ENCODE data around the gene IQSEC2. TPM values are rescaled to one million over a fixed set of nuclear protein-coding genes. Genes with fewer than 3 reads are reported as not detected.
A peak's percentile ranks its signal among the peaks of the same experiment; 100 is the strongest.

IQSEC2 gene
- total RNA-seq, 1 donor from 2014 or later, result 4.5 TPM

DNA sequence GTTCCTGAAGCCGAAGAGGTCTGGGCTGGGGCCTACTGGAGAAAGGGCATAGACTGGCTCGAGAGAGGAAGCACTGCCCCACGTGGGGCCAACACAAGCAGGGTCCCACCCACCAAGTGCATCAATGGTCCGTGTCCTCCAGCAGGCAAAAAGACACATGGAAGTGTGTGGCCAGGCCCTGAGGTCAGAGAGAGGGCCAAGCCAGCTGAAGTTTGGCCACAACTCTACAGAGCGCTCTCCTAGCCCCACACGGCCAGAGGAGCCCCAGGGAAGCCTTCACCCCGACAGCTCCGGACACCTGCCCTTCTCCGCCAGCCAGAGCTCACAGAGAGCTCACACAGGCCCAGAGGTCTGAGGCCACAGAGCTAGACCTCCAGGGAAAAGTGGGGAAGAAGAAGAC, 47.8 kb downstream of the IQSEC2 start:
- DNase-seq (ENCODE audit: low read depth), result no peak
- TF ChIP-seq, protein P1, sequence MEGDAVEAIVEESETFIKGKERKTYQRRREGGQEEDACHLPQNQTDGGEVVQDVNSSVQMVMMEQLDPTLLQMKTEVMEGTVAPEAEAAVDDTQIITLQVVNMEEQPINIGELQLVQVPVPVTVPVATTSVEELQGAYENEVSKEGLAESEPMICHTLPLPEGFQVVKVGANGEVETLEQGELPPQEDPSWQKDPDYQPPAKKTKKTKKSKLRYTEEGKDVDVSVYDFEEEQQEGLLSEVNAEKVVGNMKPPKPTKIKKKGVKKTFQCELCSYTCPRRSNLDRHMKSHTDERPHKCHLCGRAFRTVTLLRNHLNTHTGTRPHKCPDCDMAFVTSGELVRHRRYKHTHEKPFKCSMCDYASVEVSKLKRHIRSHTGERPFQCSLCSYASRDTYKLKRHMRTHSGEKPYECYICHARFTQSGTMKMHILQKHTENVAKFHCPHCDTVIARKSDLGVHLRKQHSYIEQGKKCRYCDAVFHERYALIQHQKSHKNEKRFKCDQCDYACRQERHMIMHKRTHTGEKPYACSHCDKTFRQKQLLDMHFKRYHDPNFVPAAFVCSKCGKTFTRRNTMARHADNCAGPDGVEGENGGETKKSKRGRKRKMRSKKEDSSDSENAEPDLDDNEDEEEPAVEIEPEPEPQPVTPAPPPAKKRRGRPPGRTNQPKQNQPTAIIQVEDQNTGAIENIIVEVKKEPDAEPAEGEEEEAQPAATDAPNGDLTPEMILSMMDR (conservative IDR thresholded peaks at IDR 0.05; ENCODE audit: low read depth, low read length), result no peak
- no peak overlapping the region for H3K4me3 ChIP-seq (ENCODE audit: low read depth, low read length)

DNA sequence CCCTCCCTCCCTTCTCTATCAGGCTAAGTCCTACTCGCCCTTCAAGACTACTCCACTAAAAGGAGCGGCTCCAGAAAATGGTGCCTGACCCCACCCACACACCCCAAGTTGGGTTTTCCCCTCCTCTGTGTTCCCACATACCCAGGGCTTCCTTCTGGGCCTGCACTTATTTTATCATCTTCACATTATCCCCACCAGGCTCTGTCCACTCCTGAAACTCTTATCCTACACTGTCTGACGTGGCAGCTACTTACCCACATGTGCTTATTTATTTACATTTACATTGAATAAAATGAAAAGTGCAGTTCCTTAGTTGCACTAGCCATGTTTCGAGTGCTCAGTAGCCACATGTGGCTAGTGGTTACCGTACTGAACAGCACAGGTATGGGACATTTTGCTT, 51.3 kb downstream of the IQSEC2 start:
- DNase-seq (ENCODE audit: low read depth), result no peak
- TF ChIP-seq, protein P1 (conservative IDR thresholded peaks at IDR 0.05; ENCODE audit: low read depth, low read length), result no peak
- no peak overlapping the region for H3K4me3 ChIP-seq (ENCODE audit: low read depth, low read length)

DNA sequence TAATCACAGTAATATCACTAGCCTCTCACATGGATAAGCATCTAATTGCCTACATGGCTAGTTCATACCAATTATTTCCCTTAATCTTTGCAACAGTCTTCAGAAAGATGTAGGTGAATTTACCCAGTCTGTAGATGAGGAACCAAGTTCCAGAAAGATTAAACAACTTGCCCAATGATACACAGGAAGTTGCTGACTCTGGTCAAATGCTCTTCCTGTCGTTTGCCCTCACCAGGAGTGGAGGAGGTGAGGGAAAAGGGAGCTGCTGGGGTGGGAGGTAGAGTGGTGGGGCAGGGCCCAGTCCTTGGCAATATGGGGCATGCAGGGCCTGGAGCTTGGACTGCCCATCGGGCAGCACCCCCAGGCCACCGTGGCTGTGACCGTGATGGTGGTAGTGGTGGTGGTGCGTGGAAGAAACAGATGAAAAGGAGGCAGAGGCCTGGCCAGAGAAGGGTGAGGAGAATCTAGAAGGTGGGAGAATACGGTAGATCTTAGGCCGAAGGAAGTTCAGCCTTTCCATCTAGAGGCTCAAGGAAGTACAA, 54.1 kb downstream of the IQSEC2 start:
- no peak overlapping the region for H3K4me3 ChIP-seq (ENCODE audit: low read depth, low read length)
- no peak for DNase-seq (ENCODE audit: low read depth)
- TF ChIP-seq, protein P1 (conservative IDR thresholded peaks at IDR 0.05; ENCODE audit: low read depth, low read length), result no peak

DNA sequence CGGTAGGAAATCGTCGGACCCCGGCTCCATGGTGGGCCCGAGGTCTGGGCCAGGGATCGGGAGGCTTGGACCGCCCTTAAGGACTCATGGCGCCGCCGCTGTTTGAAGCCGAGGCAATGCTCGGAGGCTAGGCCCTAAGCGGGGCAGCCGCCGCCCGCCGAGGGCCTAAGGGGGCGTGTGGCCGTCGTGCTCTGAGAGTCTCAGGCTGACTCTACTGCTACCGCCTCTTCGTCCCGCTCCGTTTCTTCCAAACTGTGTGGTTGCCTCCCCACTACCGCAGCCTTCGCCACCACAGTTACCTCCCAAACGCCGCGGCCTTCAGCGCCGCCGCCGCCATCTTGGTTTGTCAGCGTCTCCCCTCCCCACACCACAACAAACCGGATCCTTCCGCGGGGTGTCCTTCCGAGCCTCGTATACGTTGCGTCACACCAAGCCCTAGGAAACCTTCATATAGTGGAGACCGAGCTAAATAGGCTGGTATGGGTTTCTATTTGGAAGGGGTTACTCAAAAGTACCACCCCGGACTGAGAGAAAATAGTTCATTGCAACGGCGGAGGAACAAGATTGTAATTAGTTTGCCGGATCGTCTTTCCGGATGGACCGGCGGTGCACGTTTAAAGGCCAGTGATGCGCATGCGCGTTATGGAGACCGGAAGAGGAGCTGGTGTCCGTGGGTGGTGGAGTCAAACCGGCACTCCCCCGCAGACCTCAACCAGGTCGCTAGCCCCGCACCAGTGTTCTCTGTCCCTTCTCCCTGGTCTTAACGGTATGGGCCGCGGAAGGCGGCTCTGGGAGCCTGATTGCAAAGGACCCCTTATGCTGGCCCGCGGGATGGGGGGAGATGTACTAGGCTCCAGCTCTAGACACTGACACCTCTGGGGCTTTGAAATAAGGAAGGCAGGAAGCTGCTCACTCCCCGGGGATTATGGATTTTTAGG, 56.3 kb downstream of the IQSEC2 start, which contains the start of gene KDM5C:
KDM5C (minus strand) TSS at position 348 of the 938 bp plus-strand sequence; CDS start at position 30, 318 bp downstream.
- peak within 1 kb of the TSS; percentile 91 for H3K4me3 ChIP-seq (ENCODE audit: low read depth, low read length)
- peak; percentile 56 for DNase-seq (ENCODE audit: low read depth)
- TF ChIP-seq, protein P1 (conservative IDR thresholded peaks at IDR 0.05; ENCODE audit: low read depth, low read length), result no peak

DNA sequence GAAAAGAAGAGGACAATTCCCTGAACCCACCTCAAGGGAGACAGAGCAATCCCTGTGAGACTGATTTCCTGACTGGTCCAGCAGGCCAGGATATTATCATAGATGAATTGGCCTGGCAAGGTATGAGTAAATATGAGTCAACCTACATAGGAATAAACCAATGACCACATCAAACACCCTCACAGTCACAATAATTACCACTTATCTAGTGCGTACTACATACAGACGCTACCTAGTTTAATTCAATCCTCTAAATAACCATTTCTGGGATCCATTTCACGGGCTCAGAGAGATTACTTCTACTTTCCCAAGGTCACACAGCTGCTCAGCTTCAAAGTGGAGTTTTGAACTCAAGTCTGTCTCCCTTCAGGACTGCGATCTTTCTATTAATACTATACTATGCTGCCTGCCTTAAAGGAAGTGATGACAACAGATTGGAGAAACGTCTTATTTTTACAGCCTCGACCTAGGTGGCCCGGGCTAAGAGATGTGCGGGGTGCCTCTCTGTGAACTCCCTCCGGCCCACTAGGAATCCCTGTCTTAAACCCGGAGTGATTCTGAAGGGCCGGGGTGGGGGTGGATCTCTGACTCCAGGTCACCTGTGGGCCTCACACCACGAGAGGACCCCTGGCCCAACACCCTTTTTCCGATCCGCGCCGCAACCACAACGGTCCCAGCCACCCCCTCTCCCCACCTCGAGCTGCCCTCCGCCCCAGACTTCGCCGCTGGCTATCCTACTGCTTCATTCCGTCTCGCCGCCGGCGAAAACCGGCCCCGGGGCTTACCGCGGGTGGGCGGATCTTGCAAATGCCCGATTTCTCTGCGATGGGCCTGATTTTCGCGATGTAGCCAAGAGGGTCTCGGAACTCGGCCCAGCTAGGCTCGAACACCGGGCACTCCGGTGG, 57.2 kb downstream of the IQSEC2 start:
- peak overlapping the region; percentile 91 for H3K4me3 ChIP-seq (ENCODE audit: low read depth, low read length)
- TF ChIP-seq, protein P1 (conservative IDR thresholded peaks at IDR 0.05; ENCODE audit: low read depth, low read length), result no peak
- peak; percentile 4 for DNase-seq (ENCODE audit: low read depth)

DNA sequence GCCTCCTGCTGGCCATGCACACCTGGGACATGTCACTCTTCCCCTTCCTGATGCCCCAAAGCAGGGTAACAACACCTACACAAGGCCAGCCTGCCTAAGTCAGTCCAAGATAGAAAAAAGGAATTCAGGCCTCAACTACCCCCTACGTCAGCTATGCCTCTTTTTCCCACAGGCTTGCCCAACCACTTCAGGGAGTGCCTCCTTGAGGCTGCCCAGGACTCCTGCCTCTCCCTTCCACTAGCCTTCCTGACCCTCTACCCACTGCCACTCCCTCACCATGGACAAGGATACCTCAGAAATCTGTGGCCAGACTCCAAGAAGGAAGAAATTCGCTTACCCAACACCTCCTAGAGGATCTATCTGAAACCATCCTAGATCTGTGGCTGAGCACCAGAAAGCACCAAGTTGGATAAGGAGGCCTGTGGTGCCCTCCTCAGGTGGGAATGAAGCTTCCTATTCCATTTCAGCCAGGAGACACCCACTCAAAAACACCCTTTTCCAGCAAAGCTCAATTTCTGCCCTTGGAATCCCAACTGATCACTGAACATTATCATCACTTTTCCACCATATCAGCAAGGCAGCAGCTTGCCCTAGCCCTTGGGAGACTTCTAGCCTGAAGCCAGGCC, 58.2 kb downstream of the IQSEC2 start:
- peak overlapping the region; percentile 91 for H3K4me3 ChIP-seq (ENCODE audit: low read depth, low read length)
- TF ChIP-seq, protein P1 (conservative IDR thresholded peaks at IDR 0.05; ENCODE audit: low read depth, low read length), result peak; percentile 14
- no peak for DNase-seq (ENCODE audit: low read depth)
